Brain microvascular endothelial cell (primary cell): ENCODE measurements around the gene NTN3.
A peak's percentile ranks its signal among the peaks of the same experiment; 100 is the strongest.
"Not testable (repeated sequence)": the region's sequence is repeated elsewhere in the genome, so short reads cannot be mapped to it uniquely, and the experiment has no call there.

Source experiments
- DNase-seq: peaks from one replicate; pipeline ENCODE4 v3.0.0-alpha.2; 2020
- H3K27ac ChIP-seq: fragments of 250-450 bp; sonication (Bioruptor Pico); 2 replicates; pipeline ENCODE4 v1.5.1; 2020; ENCODE audit warnings: mild to moderate bottlenecking, moderate library complexity
- H3K27me3 ChIP-seq: fragments of 250-450 bp; sonication (Bioruptor Pico); replicated peaks from 2 replicates; pipeline ENCODE4 v1.5.1; 2020; ENCODE audit warnings: mild to moderate bottlenecking
- H3K36me3 ChIP-seq: fragments of 250-450 bp; sonication (Bioruptor Pico); replicated peaks from 2 replicates; pipeline ENCODE4 v1.5.1; 2020; ENCODE audit warnings: mild to moderate bottlenecking
- H3K4me3 ChIP-seq: 2 replicates; pipeline ENCODE4 v1.5.1; 2011; ENCODE audit warnings: low read depth, mild to moderate bottlenecking, control low read depth, low read length, moderate library complexity
- in situ Hi-C: cut with HindIII; loops from 2 replicates; pipeline ENCODE4 v1.10.0; 2017; ENCODE audit warnings: low sequenced_read_pairs, low pct_ligation_motif_present
- TF ChIP-seq, protein P1 (sequence below): IDR thresholded peaks from 2 replicates; pipeline ENCODE4 v1.5.1; 2011; ENCODE audit warnings: low read depth, mild to moderate bottlenecking, moderate library complexity, low read length, control low read depth, inconsistent platforms; ENCODE audit errors: missing control alignments

The NTN3 gene

GRCh38 chr16:2438121-2438520 is 33.0 kb upstream of the NTN3 start:
- Histone ChIP-seq H3K27ac (no peak overlapping the region), H3K4me3 (no peak overlapping the region), H3K27me3 (no peaks in the 10 kb centered on the region), H3K36me3 (peaks cover 33% of the 10 kb centered on the region)
- in situ Hi-C loops = no loop called here
- TF ChIP-seq, protein P1, sequence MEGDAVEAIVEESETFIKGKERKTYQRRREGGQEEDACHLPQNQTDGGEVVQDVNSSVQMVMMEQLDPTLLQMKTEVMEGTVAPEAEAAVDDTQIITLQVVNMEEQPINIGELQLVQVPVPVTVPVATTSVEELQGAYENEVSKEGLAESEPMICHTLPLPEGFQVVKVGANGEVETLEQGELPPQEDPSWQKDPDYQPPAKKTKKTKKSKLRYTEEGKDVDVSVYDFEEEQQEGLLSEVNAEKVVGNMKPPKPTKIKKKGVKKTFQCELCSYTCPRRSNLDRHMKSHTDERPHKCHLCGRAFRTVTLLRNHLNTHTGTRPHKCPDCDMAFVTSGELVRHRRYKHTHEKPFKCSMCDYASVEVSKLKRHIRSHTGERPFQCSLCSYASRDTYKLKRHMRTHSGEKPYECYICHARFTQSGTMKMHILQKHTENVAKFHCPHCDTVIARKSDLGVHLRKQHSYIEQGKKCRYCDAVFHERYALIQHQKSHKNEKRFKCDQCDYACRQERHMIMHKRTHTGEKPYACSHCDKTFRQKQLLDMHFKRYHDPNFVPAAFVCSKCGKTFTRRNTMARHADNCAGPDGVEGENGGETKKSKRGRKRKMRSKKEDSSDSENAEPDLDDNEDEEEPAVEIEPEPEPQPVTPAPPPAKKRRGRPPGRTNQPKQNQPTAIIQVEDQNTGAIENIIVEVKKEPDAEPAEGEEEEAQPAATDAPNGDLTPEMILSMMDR = no peak
- DNase-seq = no peak

- no peaks in the 10 kb centered on the region for H3K27me3 ChIP-seq
- H3K36me3 ChIP-seq = peaks cover 34% of the 10 kb centered on the region
- H3K4me3 ChIP-seq = no peak overlapping the region
- no peak overlapping the region for H3K27ac ChIP-seq
- TF ChIP-seq, protein P1 = no peak
- DNase-seq = no peak
- in situ Hi-C loops = no loop called here
Measured at GRCh38 chr16:2439598-2439997, 31.5 kb upstream of the NTN3 start.

DNA sequence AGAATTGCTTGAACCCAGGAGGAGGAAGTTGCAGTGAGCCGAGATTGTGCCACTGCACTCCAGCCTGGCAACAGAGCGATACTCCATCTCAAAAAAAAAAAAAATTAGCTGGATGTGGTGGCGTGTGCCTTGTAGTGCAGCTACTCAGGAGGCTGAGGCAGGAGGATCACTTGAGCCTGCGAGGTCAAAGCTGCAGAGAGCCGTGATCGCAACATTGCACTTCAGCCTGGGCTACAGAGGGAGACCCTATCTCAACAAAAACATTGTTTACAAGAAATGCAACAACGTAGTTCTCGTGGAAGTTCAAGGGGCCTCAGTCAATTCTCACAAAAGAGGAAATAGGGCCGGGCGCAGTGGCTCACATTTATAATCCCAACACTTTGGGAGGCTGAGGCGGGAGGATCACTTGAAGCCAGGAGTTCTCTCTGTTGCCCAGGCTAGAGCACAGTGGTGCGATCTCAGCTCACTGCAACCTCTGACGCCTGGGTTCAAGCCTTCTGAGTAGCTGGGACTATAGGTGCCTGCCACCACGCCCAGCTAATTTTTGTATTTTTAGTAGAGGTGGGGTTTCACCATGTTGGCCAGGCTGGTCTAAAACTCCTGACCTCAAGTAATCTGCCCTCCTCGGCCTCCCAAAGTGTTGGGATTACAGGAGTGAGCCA is 29.8 kb upstream of the NTN3 start:
- DNase-seq, H3K27ac ChIP-seq, H3K4me3 ChIP-seq, in situ Hi-C loops, H3K27me3 ChIP-seq: not testable (repeated sequence)
- peaks cover 41% of the 10 kb centered on the region for H3K36me3 ChIP-seq

DNA sequence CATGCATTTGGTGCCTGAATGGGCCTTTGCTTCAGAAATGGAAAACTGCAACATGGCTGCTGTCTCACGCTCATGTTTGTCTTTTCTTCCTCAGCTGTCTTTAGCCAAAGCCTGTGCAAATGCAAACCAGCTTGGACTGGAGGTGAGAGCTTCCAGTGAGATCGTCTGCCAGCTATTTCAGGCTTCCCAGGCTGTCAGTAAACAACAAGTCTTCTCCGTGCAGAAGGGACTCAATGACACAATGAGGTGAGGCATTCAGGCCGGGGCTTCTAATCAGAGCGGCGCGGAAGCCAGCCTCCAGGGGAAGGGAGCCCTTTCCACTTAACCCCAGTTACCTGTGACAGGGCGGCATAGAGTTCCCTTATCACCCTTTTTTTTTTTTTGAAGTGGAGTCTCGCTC is 27.5 kb upstream of the NTN3 start:
- TF ChIP-seq, protein P1 = no peak

DNA sequence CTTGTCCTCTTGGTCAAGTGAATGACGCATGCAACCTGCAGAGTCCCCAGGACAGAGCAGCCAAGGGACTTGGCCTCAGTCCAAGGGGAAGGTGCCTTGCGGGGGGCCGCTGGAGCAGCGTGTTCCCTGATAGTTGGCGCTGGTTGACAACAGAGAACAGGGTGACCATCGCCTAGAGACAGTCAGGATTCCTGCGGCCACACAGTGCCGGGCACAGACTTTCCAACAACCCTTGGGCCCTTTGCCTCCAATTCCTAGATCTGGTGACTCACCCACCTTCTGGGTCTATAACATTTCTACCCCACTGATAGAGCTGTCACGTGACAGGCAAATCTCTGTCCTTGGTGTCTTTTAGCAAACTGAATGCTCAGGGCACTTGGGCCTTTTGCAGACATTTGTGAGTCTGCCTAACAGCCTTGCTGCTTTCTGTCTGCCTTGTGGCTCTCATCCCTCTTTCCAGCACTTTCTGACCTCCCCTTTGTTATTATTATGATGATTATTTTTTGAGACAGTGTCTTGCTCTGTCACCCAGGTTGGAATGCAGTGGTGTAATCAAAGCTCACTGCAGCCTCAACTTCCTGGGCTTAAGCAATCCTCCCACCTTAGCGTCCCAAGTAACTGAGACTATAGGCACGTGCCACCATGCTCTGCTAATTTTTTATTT is 23.0 kb upstream of the NTN3 start:
- Histone ChIP-seq H3K27ac (no peak overlapping the region), H3K27me3 (no peaks in the 10 kb centered on the region), H3K36me3 (peaks cover 26% of the 10 kb centered on the region), H3K4me3 (no peak overlapping the region)
- in situ Hi-C loops = no loop called here
- TF ChIP-seq, protein P1 = no peak
- DNase-seq = peak; percentile 14

More for the DNA sequence above, 27.5 kb upstream of the NTN3 start:
- Histone ChIP-seq H3K27me3 (no peaks in the 10 kb centered on the region), H3K36me3 (peaks cover 25% of the 10 kb centered on the region), H3K4me3 (no peak overlapping the region), H3K27ac (no peak overlapping the region)
- no peak for DNase-seq
- in situ Hi-C loops = no loop called here

DNA sequence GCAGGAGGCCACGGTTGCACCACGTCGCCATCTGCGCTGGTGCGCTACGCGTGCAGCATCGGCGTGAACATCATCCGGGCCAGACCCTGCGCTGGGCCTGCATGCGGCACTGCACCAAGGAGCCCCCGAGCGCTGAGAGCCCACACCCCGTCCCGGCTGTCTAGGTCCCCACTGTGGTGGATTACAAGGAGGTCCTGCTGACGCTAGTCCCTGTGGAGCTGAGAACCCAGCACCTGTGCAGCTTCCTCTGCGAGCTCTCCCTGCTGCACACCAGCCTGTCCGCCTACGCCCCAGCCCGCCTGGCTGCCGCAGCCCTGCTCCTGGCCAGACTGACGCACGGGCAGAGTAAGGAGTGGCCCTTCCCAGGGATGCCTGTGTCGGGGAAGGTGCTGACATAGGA is 22.0 kb upstream of the NTN3 start:
- no peak for DNase-seq
- in situ Hi-C loops = no loop called here
- H3K27ac ChIP-seq = no peak overlapping the region
- peaks cover 27% of the 10 kb centered on the region for H3K36me3 ChIP-seq
- H3K27me3 ChIP-seq = no peaks in the 10 kb centered on the region
- TF ChIP-seq, protein P1 = no peak
- no peak overlapping the region for H3K4me3 ChIP-seq
